ENCODE results near the gene SLC45A3. TPM values are rescaled to one million over a fixed set of nuclear protein-coding genes. Genes with fewer than 3 reads are reported as not detected.
A peak's percentile ranks its signal among the peaks of the same experiment; 100 is the strongest.

The SLC45A3 gene
- total RNA-seq, 3 donors from 2014 or later (not counting 1 experiment from before 2014, with no cell fraction given): 0.31 to 28.8 (median 1.8) TPM

GRCh38 chr1:205670150-205670446 lies 10.2 kb downstream of the SLC45A3 start:
- no peaks in the 10 kb centered on the region for H3K4me1 Mint-ChIP-seq
- intact Hi-C loops (cut with micrococcal nuclease): no loop called here
- no peak for ATAC-seq

GRCh38 chr1:205669341-205670149 lies 10.8 kb downstream of the SLC45A3 start:
- DNase-seq (no peak), ATAC-seq (peak; percentile 36 to 46 (median 36))
- Histone ChIP-seq H3K4me3 (ENCODE audit: low read length) (no peak overlapping the region), H3K36me3 (ENCODE audit: control insufficient read depth, insufficient read depth, low read length) (no peaks in the 10 kb centered on the region), H3K4me1 (ENCODE audit: control insufficient read depth, insufficient read depth, low read length) (peaks cover 49% of the 10 kb centered on the region), H3K27ac (ENCODE audit: low read length) (peak overlapping the region; percentile 57), H3K9me3 (ENCODE audit: control insufficient read depth, insufficient read depth, low read length) (no peaks in the 10 kb centered on the region), H3K27me3 (ENCODE audit: control insufficient read depth, insufficient read depth, low read length) (no peaks in the 10 kb centered on the region)
- H3K9me3 Mint-ChIP-seq: no peaks in the 10 kb centered on the region
- H3K36me3 Mint-ChIP-seq: no peaks in the 10 kb centered on the region
- no peak overlapping the region for H3K4me3 Mint-ChIP-seq
- no peak for TF ChIP-seq CTCF (IDR thresholded peaks at IDR 0.05)
- intact Hi-C loops (cut with micrococcal nuclease): loop anchor here (10.0 kb wide), 1 partner anchor 315 kb away; the partner anchor contains the start of gene KLHDC8A
- no peak overlapping the region for H3K27ac Mint-ChIP-seq
- WGBS (ENCODE audit: insufficient coverage): 31% methylated on average over 20 of the region's 20 CpGs
- peaks cover 7 to 11% of the 10 kb centered on the region in 2 donors for H3K27me3 Mint-ChIP-seq (ENCODE audit: low read depth in 2 of 2)
- H3K4me1 Mint-ChIP-seq: no peaks in the 10 kb centered on the region

More at GRCh38 chr1:205670150-205670446, 10.2 kb downstream of the SLC45A3 start:
- Mint-ChIP-seq H3K27me3 (ENCODE audit: low read depth in 2 of 2) (peaks cover 7 to 11% of the 10 kb centered on the region in 2 donors), H3K36me3 (no peaks in the 10 kb centered on the region), H3K27ac (no peak overlapping the region), H3K4me3 (no peak overlapping the region), H3K9me3 (no peaks in the 10 kb centered on the region)
- no peaks in the 10 kb centered on the region for H3K36me3 ChIP-seq (ENCODE audit: control insufficient read depth, insufficient read depth, low read length)
- no peaks in the 10 kb centered on the region for H3K27me3 ChIP-seq (ENCODE audit: control insufficient read depth, insufficient read depth, low read length)
- no peak overlapping the region for H3K4me3 ChIP-seq (ENCODE audit: low read length)
- no peaks in the 10 kb centered on the region for H3K9me3 ChIP-seq (ENCODE audit: control insufficient read depth, insufficient read depth, low read length)
- no peak for TF ChIP-seq CTCF (IDR thresholded peaks at IDR 0.05)
- H3K4me1 ChIP-seq (ENCODE audit: control insufficient read depth, insufficient read depth, low read length): peaks cover 44% of the 10 kb centered on the region
- no peak for DNase-seq
- peak overlapping the region; percentile 57 for H3K27ac ChIP-seq (ENCODE audit: low read length)
- WGBS (ENCODE audit: insufficient coverage): 78% methylated on average over 5 of the region's 5 CpGs

GRCh38 chr1:205668951-205669340 lies 11.4 kb downstream of the SLC45A3 start:
- Mint-ChIP-seq H3K4me1 (no peaks in the 10 kb centered on the region), H3K36me3 (no peaks in the 10 kb centered on the region), H3K27me3 (ENCODE audit: low read depth in 2 of 2) (peaks cover 7 to 11% of the 10 kb centered on the region in 2 donors), H3K9me3 (no peaks in the 10 kb centered on the region), H3K27ac (no peak overlapping the region), H3K4me3 (no peak overlapping the region)
- DNase-seq (no peak), ATAC-seq (peak in 1 of 3 donors; percentile 25)
- Histone ChIP-seq H3K27ac (ENCODE audit: low read length) (peak overlapping the region; percentile 57), H3K4me1 (ENCODE audit: control insufficient read depth, insufficient read depth, low read length) (peaks cover 54% of the 10 kb centered on the region), H3K27me3 (ENCODE audit: control insufficient read depth, insufficient read depth, low read length) (no peaks in the 10 kb centered on the region), H3K4me3 (ENCODE audit: low read length) (no peak overlapping the region), H3K9me3 (ENCODE audit: control insufficient read depth, insufficient read depth, low read length) (no peaks in the 10 kb centered on the region), H3K36me3 (ENCODE audit: control insufficient read depth, insufficient read depth, low read length) (no peaks in the 10 kb centered on the region)
- intact Hi-C loops (cut with micrococcal nuclease): loop anchor here (10.0 kb wide), 1 partner anchor 314 kb away; the partner anchor contains the start of gene KLHDC8A
- no peak for TF ChIP-seq CTCF (IDR thresholded peaks at IDR 0.05)
- WGBS (ENCODE audit: insufficient coverage): 60% methylated on average over 4 of the region's 5 CpGs
